Stimulated activated CD4-positive, alpha-beta T cell treated with anti-CD3 and anti-CD28 coated beads, TNF-alpha, amount 100 ng/mL, for 1 hour (primary cell): ENCODE measurements around the gene PARVA.
"Not testable (repeated sequence)": the region's sequence is repeated elsewhere in the genome, so short reads cannot be mapped to it uniquely, and the experiment has no call there.

Experiments used
- DNase-seq, 3 donors: peaks; one replicate each; pipeline ENCODE4 v3.0.0-alpha.2; 2020; ENCODE audit warnings: low read depth in 3 of 3, low spot score in 1 of 3

PARVA gene

GRCh38 chr11:12496181-12497025 lies 119.0 kb downstream of the PARVA start:
- DNase-seq = no peak

- DNase-seq = no peak
Measured at GRCh38 chr11:12497431-12497830, 120.1 kb downstream of the PARVA start.

GRCh38 chr11:12499071-12499470 lies 121.7 kb downstream of the PARVA start:
- no peak for DNase-seq

GRCh38 chr11:12502046-12502445 lies 124.7 kb downstream of the PARVA start:
- DNase-seq = no peak

- DNase-seq = no peak
Measured at GRCh38 chr11:12503039-12503484, 125.7 kb downstream of the PARVA start.

GRCh38 chr11:12503886-12504285 lies 126.5 kb downstream of the PARVA start:
- DNase-seq = no peak

GRCh38 chr11:12505183-12505582 lies 127.8 kb downstream of the PARVA start:
- DNase-seq = no peak

GRCh38 chr11:12506404-12506921 lies 129.1 kb downstream of the PARVA start:
- no peak for DNase-seq

GRCh38 chr11:12507391-12507790 lies 130.0 kb downstream of the PARVA start:
- no peak for DNase-seq

- DNase-seq = no peak
Measured at GRCh38 chr11:12508151-12508751, 130.9 kb downstream of the PARVA start.

GRCh38 chr11:12509371-12509770 lies 132.0 kb downstream of the PARVA start:
- DNase-seq = no peak

GRCh38 chr11:12512132-12512531 lies 134.8 kb downstream of the PARVA start:
- no peak for DNase-seq

- no peak for DNase-seq
Measured at GRCh38 chr11:12512826-12513395, 135.5 kb downstream of the PARVA start.

GRCh38 chr11:12516387-12517105 lies 139.2 kb downstream of the PARVA start:
- no peak for DNase-seq

- DNase-seq = no peak
Measured at GRCh38 chr11:12517306-12517705, 139.9 kb downstream of the PARVA start.

- DNase-seq = no peak
Measured at GRCh38 chr11:12517741-12518140, 140.4 kb downstream of the PARVA start.

- no peak for DNase-seq
Measured at GRCh38 chr11:12518606-12519385, 141.4 kb downstream of the PARVA start.

- no peak for DNase-seq
Measured at GRCh38 chr11:12520054-12520453, 142.7 kb downstream of the PARVA start.

- DNase-seq = not testable (repeated sequence)
Measured at GRCh38 chr11:12520576-12520975, 143.2 kb downstream of the PARVA start.

GRCh38 chr11:12523180-12523924 lies 146.0 kb downstream of the PARVA start:
- no peak for DNase-seq
